ENCODE data around the gene RNASE11. TPM values are rescaled to one million over a fixed set of nuclear protein-coding genes. Genes with fewer than 3 reads are reported as not detected.

Gene RNASE11
- total and polyA plus RNA-seq, 2 donors (not counting 1 experiment from before 2014, with no cell fraction given) = not detected

DNA sequence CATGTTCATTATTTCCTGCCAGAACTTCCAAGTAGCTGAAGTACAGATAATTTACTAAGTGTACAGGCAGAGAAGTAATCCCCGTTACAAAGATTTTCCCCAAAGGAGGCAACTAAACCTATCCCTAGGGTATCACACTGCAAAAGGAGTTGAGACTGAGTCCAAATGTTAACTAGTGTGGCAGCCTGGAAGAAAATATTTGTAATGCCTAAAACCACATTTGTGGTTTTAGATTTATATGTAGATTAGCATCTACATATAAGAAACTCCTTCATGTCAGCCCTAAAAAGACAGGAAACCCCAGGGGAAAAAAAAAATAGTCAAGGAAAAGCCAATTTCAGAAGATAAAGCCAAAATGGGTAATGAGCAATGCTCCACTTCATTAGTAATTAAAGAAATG, 4.8 kb upstream of the RNASE11 start:
- intact Hi-C loops (cut with micrococcal nuclease) = no loop called here
- Histone ChIP-seq H3K36me3 (replicated peaks in 1 of 2; ENCODE audit: control extremely low read depth in 1 of 2, control insufficient read depth in 1 of 2, extremely low read depth in 1 of 2, insufficient read depth in 2 of 2, low read length in 1 of 2) (no peaks in the 10 kb centered on the region), H3K9me3 (ENCODE audit: control extremely low read depth in 1 of 3, control insufficient read depth in 2 of 3, insufficient read depth in 1 of 3, low read length in 2 of 3) (no peaks in the 10 kb centered on the region), H3K27me3 (replicated peaks in 1 of 4; ENCODE audit: control extremely low read depth in 1 of 4, control insufficient read depth in 3 of 4, insufficient read depth in 4 of 4, low read length in 3 of 4) (peaks cover 0 to 2% (median 0%) of the 10 kb centered on the region in 4 experiments), H2AFZ (ENCODE audit: insufficient read depth, low read depth, low read length, poor library complexity, severe bottlenecking) (no peak overlapping the region), H3K4me1 (ENCODE audit: control insufficient read depth in 2 of 2, insufficient read depth in 2 of 2, low read length in 2 of 2) (no peaks in the 10 kb centered on the region), H3K9ac (ENCODE audit: low read length) (no peak overlapping the region), H3K4me2 (replicated peaks; ENCODE audit: low read depth, low read length, poor library complexity, severe bottlenecking) (no peak overlapping the region), H4K20me1 (ENCODE audit: control insufficient read depth, insufficient read depth, low read length, poor library complexity, severe bottlenecking) (no peaks in the 10 kb centered on the region), H3K4me3 (ENCODE audit: control extremely low read depth in 1 of 5, extremely low read depth in 1 of 5, insufficient read depth in 1 of 5, low read depth in 2 of 5, low read length in 4 of 5) (no peak overlapping the region), H3K79me2 (ENCODE audit: control insufficient read depth, insufficient read depth, low read length) (no peaks in the 10 kb centered on the region), H3K27ac (ENCODE audit: low read length in 2 of 2) (no peak overlapping the region)
- no peak overlapping the region for H3K4me3 Mint-ChIP-seq
- H3K9me3 Mint-ChIP-seq (ENCODE audit: insufficient read depth) = no peaks in the 10 kb centered on the region
- TF ChIP-seq, protein P1, sequence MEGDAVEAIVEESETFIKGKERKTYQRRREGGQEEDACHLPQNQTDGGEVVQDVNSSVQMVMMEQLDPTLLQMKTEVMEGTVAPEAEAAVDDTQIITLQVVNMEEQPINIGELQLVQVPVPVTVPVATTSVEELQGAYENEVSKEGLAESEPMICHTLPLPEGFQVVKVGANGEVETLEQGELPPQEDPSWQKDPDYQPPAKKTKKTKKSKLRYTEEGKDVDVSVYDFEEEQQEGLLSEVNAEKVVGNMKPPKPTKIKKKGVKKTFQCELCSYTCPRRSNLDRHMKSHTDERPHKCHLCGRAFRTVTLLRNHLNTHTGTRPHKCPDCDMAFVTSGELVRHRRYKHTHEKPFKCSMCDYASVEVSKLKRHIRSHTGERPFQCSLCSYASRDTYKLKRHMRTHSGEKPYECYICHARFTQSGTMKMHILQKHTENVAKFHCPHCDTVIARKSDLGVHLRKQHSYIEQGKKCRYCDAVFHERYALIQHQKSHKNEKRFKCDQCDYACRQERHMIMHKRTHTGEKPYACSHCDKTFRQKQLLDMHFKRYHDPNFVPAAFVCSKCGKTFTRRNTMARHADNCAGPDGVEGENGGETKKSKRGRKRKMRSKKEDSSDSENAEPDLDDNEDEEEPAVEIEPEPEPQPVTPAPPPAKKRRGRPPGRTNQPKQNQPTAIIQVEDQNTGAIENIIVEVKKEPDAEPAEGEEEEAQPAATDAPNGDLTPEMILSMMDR (IDR thresholded peaks at IDR 0.05) = no peak
- TF ChIP-seq EZH2 (IDR thresholded peaks at IDR 0.05; ENCODE audit: borderline replicate concordance, insufficient read depth, low read depth, low read length, poor library complexity, severe bottlenecking) = no peak
- ATAC-seq (ENCODE audit: low read depth) (no peak), DNase-seq (no peak)
- no CpG with 5 or more reads among the region's 1 CpG for WGBS (ENCODE audit: insufficient coverage)
- POLR2A ChIA-PET = no interaction called here
- CTCF ChIA-PET = no interaction called here
- peaks cover 27% of the 10 kb centered on the region for H3K27me3 Mint-ChIP-seq
- H3K27ac Mint-ChIP-seq = no peak overlapping the region
- no peaks in the 10 kb centered on the region for H3K4me1 Mint-ChIP-seq

DNA sequence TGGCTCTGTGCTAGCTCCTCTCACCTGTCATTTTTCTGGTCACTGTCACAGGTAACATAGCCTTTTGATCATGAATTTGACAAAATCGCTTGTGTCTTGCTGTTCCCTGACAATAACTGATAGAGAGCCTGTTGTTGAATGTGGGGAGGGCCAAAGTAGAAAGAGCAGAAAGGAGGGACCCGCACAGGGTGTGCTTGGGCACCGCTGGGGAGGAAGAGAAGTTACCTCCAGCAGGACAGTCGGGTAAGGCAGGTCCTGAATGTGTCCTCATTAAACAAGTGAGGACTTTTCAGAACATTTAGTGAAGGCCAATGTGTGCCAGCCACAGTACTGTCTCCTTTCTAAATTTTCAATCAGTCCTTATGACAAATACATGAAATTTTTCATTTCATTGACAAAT, 3.4 kb upstream of the RNASE11 start, which contains the start of gene RNASE12:
Gene RNASE12, minus strand, starts transcription at position 142 of the 400 bp plus-strand sequence. CDS start 653 bp downstream, outside the sequence.
- Histone ChIP-seq H3K79me2 (ENCODE audit: control insufficient read depth, insufficient read depth, low read length) (no peaks in the 10 kb centered on the region), H3K4me2 (replicated peaks; ENCODE audit: low read depth, low read length, poor library complexity, severe bottlenecking) (no peak within 1 kb of the TSS), H2AFZ (ENCODE audit: insufficient read depth, low read depth, low read length, poor library complexity, severe bottlenecking) (no peak within 1 kb of the TSS), H3K4me1 (ENCODE audit: control insufficient read depth in 2 of 2, insufficient read depth in 2 of 2, low read length in 2 of 2) (no peaks in the 10 kb centered on the region), H3K9ac (ENCODE audit: low read length) (no peak within 1 kb of the TSS), H4K20me1 (ENCODE audit: control insufficient read depth, insufficient read depth, low read length, poor library complexity, severe bottlenecking) (no peaks in the 10 kb centered on the region), H3K4me3 (ENCODE audit: control extremely low read depth in 1 of 5, extremely low read depth in 1 of 5, insufficient read depth in 1 of 5, low read depth in 2 of 5, low read length in 4 of 5) (no peak within 1 kb of the TSS), H3K27me3 (replicated peaks in 1 of 4; ENCODE audit: control extremely low read depth in 1 of 4, control insufficient read depth in 3 of 4, insufficient read depth in 4 of 4, low read length in 3 of 4) (peaks cover 0 to 4% (median 0%) of the 10 kb centered on the region in 4 experiments), H3K9me3 (ENCODE audit: control extremely low read depth in 1 of 3, control insufficient read depth in 2 of 3, insufficient read depth in 1 of 3, low read length in 2 of 3) (no peaks in the 10 kb centered on the region), H3K27ac (ENCODE audit: low read length in 2 of 2) (no peak within 1 kb of the TSS), H3K36me3 (replicated peaks in 1 of 2; ENCODE audit: control extremely low read depth in 1 of 2, control insufficient read depth in 1 of 2, extremely low read depth in 1 of 2, insufficient read depth in 2 of 2, low read length in 1 of 2) (no peaks in the 10 kb centered on the region)
- no peak for DNase-seq
- H3K27ac Mint-ChIP-seq = no peak within 1 kb of the TSS
- ATAC-seq (ENCODE audit: low read depth) = no peak
- no peak within 1 kb of the TSS for H3K4me3 Mint-ChIP-seq
- no peaks in the 10 kb centered on the region for H3K9me3 Mint-ChIP-seq (ENCODE audit: insufficient read depth)
- ChIA-PET CTCF (no interaction called here), POLR2A (no interaction called here)
- peaks cover 27% of the 10 kb centered on the region for H3K27me3 Mint-ChIP-seq
- WGBS (ENCODE audit: insufficient coverage) = 100% methylated on average over 2 of the region's 4 CpGs
- TF ChIP-seq, protein P1 (IDR thresholded peaks at IDR 0.05) = no peak
- TF ChIP-seq EZH2 (IDR thresholded peaks at IDR 0.05; ENCODE audit: borderline replicate concordance, insufficient read depth, low read depth, low read length, poor library complexity, severe bottlenecking) = no peak
- intact Hi-C loops (cut with micrococcal nuclease) = no loop called here
- no peaks in the 10 kb centered on the region for H3K4me1 Mint-ChIP-seq
